GM12878 (cell line): ENCODE data around the gene RAP1GAP.

ENCODE experiments used
- LARP7 ChIP-seq: fragments of 450-650 bp; IDR thresholded peaks from 2 replicates; pipeline ENCODE4 v1.6.1; 2017; ENCODE audit warnings: mild to moderate bottlenecking
- NFIC ChIP-seq: IDR thresholded peaks from 2 replicates; pipeline ENCODE4 v1.6.1; 2012; ENCODE audit warnings: low read depth, mild to moderate bottlenecking, inconsistent platforms, low read length, moderate library complexity
- POLR2A ChIP-seq: IDR thresholded peaks from 2 replicates; pipeline ENCODE4 v1.6.1; 2011; ENCODE audit warnings: low read depth, mild to moderate bottlenecking, low read length
- POLR2AphosphoS5 ChIP-seq: IDR thresholded peaks from 2 replicates; pipeline ENCODE4 v1.6.1; 2011; ENCODE audit warnings: mild to moderate bottlenecking, low read length, inconsistent platforms
- RBBP5 ChIP-seq: fragments of 200-600 bp; sonication (generic); conservative IDR thresholded peaks from 2 replicates; pipeline ENCODE4 v1.6.1; 2016
- RELA ChIP-seq: fragments of 450-650 bp; IDR thresholded peaks from 2 replicates; pipeline ENCODE4 v1.8.0; 2014; ENCODE audit warnings: borderline replicate concordance; ENCODE audit not compliant: partially characterized antibody
- SMC3 ChIP-seq: IDR thresholded peaks from 2 replicates; pipeline ENCODE4 v1.6.1; 2011; ENCODE audit warnings: low read length, improper control_type of control experiment, borderline replicate concordance
- ZZZ3 ChIP-seq: IDR thresholded peaks from 2 replicates; pipeline ENCODE4 v1.6.1; 2011; ENCODE audit warnings: low read depth; ENCODE audit not compliant: control insufficient read depth, insufficient read length
- TF ChIP-seq, protein P1 (sequence below): IDR thresholded peaks from 2 replicates; pipeline ENCODE4 v1.6.1; 2012; ENCODE audit warnings: mild to moderate bottlenecking, low read depth, low read length
- TF ChIP-seq, protein P2 (sequence below), 3 experiments: IDR thresholded peaks in 2 of 3; conservative IDR thresholded peaks in 1 of 3; 2 replicates each; pipeline ENCODE4 v1.5.1; 2011; ENCODE audit warnings: low read depth in 3 of 3, low read length in 3 of 3, mild to moderate bottlenecking in 3 of 3, control low read depth in 2 of 3, moderate library complexity in 2 of 3, inconsistent platforms in 1 of 3, mixed read lengths in 1 of 3; ENCODE audit not compliant: control insufficient read depth in 2 of 3, insufficient read depth in 1 of 3; ENCODE audit errors: extremely low read depth in 1 of 3
- TF ChIP-seq, protein P3 (sequence below): fragments of 450-650 bp; IDR thresholded peaks from 2 replicates; pipeline ENCODE4 v1.6.1; 2017; ENCODE audit warnings: mild to moderate bottlenecking, moderate library complexity

DNA sequence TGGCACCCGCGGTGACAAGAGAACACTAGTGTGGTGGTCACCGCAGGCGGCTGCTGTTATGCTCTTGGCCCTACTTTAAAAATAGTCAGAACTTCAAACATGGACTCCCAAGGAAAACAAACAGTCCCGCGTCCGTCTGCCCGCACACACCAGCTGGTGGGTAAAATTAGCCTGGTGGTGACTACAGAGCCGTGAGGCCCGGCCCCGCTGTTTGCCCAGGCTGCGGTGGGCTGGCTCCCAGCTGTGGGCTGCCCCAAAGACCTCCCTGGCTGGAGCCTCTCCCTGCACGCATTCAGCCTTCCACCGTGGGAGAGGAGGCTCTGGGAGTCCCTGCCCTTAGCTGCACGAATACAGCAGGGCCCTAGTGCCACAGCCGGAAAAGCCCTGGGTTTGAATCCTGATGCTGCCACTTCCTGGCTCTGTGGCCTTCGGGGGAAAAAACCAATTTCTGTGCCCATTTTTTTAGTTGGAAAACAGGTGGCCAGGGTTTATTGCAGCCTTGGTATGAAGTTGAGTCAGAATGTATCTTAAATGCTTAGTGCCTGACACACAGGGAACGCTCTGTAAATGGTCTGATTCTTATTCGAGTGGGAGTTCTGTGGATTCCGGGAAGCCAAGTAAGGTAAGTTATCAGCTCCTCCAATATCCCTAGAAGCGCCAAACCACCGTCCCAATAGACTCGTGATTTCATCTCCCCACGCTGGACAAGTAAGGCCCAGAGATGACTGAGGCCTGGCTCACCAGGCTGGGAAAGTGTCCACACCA lies 101.7 kb downstream of the RAP1GAP start:
- TF ChIP-seq RELA (no peak), ZZZ3 (no peak), NFIC (no peak), RBBP5 (no peak), POLR2A (no peak), POLR2AphosphoS5 (no peak), SMC3 (no peak), LARP7 (no peak)
- TF ChIP-seq, protein P1, sequence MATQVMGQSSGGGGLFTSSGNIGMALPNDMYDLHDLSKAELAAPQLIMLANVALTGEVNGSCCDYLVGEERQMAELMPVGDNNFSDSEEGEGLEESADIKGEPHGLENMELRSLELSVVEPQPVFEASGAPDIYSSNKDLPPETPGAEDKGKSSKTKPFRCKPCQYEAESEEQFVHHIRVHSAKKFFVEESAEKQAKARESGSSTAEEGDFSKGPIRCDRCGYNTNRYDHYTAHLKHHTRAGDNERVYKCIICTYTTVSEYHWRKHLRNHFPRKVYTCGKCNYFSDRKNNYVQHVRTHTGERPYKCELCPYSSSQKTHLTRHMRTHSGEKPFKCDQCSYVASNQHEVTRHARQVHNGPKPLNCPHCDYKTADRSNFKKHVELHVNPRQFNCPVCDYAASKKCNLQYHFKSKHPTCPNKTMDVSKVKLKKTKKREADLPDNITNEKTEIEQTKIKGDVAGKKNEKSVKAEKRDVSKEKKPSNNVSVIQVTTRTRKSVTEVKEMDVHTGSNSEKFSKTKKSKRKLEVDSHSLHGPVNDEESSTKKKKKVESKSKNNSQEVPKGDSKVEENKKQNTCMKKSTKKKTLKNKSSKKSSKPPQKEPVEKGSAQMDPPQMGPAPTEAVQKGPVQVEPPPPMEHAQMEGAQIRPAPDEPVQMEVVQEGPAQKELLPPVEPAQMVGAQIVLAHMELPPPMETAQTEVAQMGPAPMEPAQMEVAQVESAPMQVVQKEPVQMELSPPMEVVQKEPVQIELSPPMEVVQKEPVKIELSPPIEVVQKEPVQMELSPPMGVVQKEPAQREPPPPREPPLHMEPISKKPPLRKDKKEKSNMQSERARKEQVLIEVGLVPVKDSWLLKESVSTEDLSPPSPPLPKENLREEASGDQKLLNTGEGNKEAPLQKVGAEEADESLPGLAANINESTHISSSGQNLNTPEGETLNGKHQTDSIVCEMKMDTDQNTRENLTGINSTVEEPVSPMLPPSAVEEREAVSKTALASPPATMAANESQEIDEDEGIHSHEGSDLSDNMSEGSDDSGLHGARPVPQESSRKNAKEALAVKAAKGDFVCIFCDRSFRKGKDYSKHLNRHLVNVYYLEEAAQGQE = no peak
- TF ChIP-seq, protein P2, sequence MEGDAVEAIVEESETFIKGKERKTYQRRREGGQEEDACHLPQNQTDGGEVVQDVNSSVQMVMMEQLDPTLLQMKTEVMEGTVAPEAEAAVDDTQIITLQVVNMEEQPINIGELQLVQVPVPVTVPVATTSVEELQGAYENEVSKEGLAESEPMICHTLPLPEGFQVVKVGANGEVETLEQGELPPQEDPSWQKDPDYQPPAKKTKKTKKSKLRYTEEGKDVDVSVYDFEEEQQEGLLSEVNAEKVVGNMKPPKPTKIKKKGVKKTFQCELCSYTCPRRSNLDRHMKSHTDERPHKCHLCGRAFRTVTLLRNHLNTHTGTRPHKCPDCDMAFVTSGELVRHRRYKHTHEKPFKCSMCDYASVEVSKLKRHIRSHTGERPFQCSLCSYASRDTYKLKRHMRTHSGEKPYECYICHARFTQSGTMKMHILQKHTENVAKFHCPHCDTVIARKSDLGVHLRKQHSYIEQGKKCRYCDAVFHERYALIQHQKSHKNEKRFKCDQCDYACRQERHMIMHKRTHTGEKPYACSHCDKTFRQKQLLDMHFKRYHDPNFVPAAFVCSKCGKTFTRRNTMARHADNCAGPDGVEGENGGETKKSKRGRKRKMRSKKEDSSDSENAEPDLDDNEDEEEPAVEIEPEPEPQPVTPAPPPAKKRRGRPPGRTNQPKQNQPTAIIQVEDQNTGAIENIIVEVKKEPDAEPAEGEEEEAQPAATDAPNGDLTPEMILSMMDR (IDR thresholded peaks at IDR 0.05 in 2 of 3, conservative IDR thresholded peaks at IDR 0.05 in 1 of 3; ENCODE audit: control insufficient read depth in 2 of 3, extremely low read depth in 1 of 3, insufficient read depth in 1 of 3, low read depth in 3 of 3, low read length in 3 of 3) = no peak
- TF ChIP-seq, protein P3, sequence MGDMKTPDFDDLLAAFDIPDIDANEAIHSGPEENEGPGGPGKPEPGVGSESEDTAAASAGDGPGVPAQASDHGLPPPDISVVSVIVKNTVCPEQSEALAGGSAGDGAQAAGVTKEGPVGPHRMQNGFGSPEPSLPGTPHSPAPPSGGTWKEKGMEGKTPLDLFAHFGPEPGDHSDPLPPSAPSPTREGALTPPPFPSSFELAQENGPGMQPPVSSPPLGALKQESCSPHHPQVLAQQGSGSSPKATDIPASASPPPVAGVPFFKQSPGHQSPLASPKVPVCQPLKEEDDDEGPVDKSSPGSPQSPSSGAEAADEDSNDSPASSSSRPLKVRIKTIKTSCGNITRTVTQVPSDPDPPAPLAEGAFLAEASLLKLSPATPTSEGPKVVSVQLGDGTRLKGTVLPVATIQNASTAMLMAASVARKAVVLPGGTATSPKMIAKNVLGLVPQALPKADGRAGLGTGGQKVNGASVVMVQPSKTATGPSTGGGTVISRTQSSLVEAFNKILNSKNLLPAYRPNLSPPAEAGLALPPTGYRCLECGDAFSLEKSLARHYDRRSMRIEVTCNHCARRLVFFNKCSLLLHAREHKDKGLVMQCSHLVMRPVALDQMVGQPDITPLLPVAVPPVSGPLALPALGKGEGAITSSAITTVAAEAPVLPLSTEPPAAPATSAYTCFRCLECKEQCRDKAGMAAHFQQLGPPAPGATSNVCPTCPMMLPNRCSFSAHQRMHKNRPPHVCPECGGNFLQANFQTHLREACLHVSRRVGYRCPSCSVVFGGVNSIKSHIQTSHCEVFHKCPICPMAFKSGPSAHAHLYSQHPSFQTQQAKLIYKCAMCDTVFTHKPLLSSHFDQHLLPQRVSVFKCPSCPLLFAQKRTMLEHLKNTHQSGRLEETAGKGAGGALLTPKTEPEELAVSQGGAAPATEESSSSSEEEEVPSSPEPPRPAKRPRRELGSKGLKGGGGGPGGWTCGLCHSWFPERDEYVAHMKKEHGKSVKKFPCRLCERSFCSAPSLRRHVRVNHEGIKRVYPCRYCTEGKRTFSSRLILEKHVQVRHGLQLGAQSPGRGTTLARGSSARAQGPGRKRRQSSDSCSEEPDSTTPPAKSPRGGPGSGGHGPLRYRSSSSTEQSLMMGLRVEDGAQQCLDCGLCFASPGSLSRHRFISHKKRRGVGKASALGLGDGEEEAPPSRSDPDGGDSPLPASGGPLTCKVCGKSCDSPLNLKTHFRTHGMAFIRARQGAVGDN = no peak
